Omental fat pad (tissue), 4 donors: Measurements from ENCODE around the gene LRRC1. TPM values are rescaled to one million over a fixed set of nuclear protein-coding genes. Genes with fewer than 3 reads are reported as not detected.
A peak's percentile ranks its signal among the peaks of the same experiment; 100 is the strongest.

Source experiments
- ATAC-seq: fragments of 150-250 bp; one replicate; pipeline ENCODE4 v1.9.1; 2016; ENCODE audit warnings: mild to moderate bottlenecking, moderate library complexity; ENCODE audit not compliant: low FRiP score
- DNase-seq: peaks from one replicate; pipeline ENCODE4 v3.0.0-alpha.2; 2019; ENCODE audit warnings: low spot score
- total RNA-seq, 4 donors: library from RNA; depleted of rRNA; stranded (reverse); fragments of >200 nt; gene quantifications; one replicate each; pipeline ENCODE4 v1.1.0, GENCODE V29; 2016
- TF ChIP-seq, protein P1 (sequence below), 3 donors: fragments of 450-650 bp; IDR thresholded peaks; one replicate each; pipeline ENCODE4 v1.5.1; 2016 to 2017; ENCODE audit warnings: antibody characterized with exemption in 3 of 3, mild to moderate bottlenecking in 3 of 3, moderate library complexity in 2 of 3

LRRC1 gene
- total RNA-seq, 4 donors from 2014 or later, result 10.7 to 13.5 (median 13.0) TPM

DNA sequence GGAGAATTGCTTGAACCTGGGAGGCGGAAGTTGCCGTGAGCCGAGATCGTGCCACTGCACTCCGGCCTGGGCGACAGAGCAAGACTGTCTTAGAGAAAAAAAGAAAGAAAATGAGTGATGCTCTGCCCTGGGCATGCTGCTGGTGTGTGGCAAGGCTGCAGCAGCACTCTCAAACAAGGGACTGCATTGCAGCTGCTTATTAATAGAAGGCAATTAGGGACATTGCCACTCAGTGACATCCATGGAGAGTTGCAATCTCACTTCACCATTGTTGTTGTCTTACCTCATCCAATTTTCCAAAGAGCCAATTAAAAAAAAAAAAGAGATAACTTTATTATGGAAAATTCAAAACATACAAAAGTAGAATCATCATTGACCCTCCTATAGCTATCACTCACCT is 131.1 kb downstream of the LRRC1 start:
- DNase-seq (no peak), ATAC-seq (no peak)

DNA sequence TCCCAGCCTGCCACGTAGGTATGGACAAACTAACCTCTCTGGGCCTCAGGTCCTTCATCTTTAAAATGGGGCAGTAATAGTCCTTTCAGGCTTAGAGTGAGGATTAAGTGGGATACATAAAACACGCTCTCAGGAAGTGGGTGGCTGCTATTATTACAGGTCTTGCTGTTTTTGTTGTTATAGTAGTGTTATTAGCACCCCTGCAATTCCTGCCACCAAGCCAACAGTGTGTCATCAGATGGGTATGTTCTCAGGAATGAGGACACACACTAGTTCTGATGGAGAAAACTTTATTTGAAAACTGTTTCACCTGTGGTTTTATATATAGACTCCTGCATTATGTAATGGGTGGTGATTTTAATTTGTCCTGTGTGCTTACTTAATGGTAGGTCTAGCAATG is 131.7 kb downstream of the LRRC1 start:
- DNase-seq (no peak), ATAC-seq (no peak)

More for the DNA sequence above, 131.1 kb downstream of the LRRC1 start:
- TF ChIP-seq, protein P1, sequence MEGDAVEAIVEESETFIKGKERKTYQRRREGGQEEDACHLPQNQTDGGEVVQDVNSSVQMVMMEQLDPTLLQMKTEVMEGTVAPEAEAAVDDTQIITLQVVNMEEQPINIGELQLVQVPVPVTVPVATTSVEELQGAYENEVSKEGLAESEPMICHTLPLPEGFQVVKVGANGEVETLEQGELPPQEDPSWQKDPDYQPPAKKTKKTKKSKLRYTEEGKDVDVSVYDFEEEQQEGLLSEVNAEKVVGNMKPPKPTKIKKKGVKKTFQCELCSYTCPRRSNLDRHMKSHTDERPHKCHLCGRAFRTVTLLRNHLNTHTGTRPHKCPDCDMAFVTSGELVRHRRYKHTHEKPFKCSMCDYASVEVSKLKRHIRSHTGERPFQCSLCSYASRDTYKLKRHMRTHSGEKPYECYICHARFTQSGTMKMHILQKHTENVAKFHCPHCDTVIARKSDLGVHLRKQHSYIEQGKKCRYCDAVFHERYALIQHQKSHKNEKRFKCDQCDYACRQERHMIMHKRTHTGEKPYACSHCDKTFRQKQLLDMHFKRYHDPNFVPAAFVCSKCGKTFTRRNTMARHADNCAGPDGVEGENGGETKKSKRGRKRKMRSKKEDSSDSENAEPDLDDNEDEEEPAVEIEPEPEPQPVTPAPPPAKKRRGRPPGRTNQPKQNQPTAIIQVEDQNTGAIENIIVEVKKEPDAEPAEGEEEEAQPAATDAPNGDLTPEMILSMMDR (IDR thresholded peaks at IDR 0.05), result no peak

DNA sequence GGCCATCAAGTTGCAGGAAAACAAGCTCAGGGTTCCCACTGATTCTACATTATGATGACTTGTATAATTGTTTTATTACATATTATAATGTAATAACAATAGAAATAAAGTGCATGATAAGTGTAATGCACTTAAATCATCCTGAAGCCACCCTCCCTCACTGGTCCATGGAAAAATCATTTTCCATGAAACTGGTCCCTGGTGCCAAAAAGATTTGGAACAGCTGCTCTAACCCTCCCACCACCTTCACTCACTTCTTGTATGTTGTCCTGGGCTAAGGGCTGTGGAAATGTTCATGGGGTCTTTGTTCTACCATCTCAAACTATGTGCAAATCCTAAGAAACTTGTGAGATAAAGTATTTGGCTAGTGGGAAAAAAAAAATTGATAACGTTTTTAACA is 133.8 kb downstream of the LRRC1 start:
- DNase-seq, result no peak
- no peak for ATAC-seq

More for the DNA sequence above, 131.7 kb downstream of the LRRC1 start:
- TF ChIP-seq, protein P1 (IDR thresholded peaks at IDR 0.05), result no peak

DNA sequence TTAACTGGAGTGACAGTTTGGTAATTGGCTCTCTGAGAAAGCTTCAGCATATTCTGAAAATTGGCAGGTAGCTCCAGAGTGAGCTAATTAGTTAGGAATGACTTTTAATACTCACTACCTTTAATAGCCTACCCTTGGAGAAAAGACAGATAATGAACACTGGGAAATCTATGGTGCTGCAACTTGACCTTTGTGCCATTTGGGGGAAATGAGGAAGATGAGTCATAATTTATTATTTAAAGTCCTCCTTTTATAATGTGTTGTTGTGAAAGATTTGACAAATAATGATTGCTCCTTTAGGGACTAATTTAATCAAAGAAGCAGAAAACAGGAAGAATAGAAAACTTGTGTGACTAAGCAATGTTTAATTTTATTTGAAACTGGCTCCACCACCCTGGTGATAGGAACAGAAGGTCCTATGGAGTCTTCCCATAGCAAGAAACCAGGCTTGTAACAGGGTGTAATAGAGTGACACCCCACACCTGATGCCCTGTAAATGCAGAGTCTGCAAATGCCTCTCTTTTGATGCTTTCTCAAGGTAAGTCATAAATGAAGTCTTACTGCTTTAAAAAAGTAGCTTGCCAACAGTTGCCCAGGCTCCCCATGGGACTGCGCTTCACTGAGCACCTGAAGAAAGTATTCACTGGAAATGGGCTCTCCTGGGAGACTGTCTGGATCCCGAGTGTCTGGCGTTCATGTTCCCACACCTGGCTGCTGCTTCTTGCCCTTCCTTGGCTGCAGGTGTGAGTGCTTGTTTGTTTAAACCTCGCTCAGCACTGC is 134.4 kb downstream of the LRRC1 start:
- TF ChIP-seq, protein P1 (IDR thresholded peaks at IDR 0.05), result no peak
- ATAC-seq, result peak; percentile 78
- no peak for DNase-seq

More for the DNA sequence above, 133.8 kb downstream of the LRRC1 start:
- TF ChIP-seq, protein P1 (IDR thresholded peaks at IDR 0.05), result no peak

DNA sequence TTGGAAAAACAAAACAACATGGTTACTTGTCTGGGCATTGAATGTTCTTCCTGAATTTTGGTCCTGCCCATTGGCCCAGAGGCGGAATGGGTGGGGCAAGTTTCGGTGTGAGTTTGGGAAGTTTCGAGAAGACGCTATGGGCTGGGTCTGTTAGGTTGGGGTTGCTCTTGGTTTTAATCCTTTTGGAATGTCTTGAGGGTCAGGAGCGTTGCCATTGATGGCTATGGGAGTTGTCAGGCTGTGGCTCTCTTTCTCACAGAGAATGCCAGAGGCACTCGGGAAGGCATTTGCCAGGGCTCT is 135.0 kb downstream of the LRRC1 start:
- no peak for ATAC-seq
- DNase-seq, result no peak
- TF ChIP-seq, protein P1 (IDR thresholded peaks at IDR 0.05), result no peak

DNA sequence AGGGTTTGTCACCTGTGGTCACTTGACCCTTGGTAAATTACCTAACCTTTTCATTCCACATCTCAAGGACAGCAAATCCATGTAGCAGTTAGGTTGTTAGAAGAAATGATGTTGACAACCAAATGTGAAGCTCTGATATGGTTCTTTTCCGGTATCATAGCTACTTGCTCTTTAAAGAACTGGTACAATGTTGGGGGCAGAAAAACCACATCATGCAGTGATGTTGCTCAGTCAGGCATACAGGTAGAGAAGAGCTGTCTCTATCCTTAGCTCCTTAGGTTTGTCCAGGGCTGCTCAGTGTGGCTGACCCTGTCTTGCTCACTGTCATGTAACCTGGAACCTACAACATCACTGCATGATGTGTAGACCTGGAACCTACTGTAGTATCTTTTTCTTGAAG is 135.5 kb downstream of the LRRC1 start:
- ATAC-seq (no peak), DNase-seq (no peak)
- TF ChIP-seq, protein P1 (IDR thresholded peaks at IDR 0.05), result no peak

DNA sequence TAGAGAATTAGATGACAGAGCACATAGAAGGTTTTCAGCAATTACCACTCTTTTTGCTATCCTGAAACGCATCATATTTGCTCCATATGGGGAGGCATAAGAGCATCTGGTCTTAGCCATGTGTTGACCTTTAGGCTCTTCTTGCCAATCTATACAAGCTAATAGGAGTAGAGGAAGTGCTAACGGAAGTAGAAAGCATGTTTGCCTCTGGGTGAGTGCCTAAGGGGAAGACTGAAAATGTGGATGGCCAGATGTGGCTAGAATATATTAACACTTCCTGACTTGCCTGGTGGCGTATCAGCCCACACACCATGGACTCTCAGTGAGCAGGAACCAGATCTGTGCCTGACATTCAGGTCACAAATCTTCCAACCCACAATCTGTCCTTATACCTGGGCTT is 136.3 kb downstream of the LRRC1 start:
- TF ChIP-seq, protein P1 (IDR thresholded peaks at IDR 0.05), result no peak
- ATAC-seq, result no peak
- DNase-seq, result no peak
